ENCODE measurements around the gene PIK3AP1.

- TF ChIP-seq, protein P1, sequence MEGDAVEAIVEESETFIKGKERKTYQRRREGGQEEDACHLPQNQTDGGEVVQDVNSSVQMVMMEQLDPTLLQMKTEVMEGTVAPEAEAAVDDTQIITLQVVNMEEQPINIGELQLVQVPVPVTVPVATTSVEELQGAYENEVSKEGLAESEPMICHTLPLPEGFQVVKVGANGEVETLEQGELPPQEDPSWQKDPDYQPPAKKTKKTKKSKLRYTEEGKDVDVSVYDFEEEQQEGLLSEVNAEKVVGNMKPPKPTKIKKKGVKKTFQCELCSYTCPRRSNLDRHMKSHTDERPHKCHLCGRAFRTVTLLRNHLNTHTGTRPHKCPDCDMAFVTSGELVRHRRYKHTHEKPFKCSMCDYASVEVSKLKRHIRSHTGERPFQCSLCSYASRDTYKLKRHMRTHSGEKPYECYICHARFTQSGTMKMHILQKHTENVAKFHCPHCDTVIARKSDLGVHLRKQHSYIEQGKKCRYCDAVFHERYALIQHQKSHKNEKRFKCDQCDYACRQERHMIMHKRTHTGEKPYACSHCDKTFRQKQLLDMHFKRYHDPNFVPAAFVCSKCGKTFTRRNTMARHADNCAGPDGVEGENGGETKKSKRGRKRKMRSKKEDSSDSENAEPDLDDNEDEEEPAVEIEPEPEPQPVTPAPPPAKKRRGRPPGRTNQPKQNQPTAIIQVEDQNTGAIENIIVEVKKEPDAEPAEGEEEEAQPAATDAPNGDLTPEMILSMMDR (IDR thresholded peaks at IDR 0.05), result no peak
- TF ChIP-seq POLR2AphosphoS5 (IDR thresholded peaks at IDR 0.05) (no peak), POLR2A (IDR thresholded peaks at IDR 0.05) (no peak), EP300 (IDR thresholded peaks at IDR 0.05) (no peak)
These were observed 876 bp upstream of the PIK3AP1 start for GRCh38 chr10:96721207-96721572.

All from gastroesophageal sphincter (tissue), 3 donors.